Glomerular visceral epithelial cell (primary cell): Measurements from ENCODE around the gene DELE1.

Experiments used
- DNase-seq: peaks from one replicate; pipeline ENCODE4 v3.0.0-alpha.2; 2016; ENCODE audit errors: extremely low spot score

Gene DELE1

DNA sequence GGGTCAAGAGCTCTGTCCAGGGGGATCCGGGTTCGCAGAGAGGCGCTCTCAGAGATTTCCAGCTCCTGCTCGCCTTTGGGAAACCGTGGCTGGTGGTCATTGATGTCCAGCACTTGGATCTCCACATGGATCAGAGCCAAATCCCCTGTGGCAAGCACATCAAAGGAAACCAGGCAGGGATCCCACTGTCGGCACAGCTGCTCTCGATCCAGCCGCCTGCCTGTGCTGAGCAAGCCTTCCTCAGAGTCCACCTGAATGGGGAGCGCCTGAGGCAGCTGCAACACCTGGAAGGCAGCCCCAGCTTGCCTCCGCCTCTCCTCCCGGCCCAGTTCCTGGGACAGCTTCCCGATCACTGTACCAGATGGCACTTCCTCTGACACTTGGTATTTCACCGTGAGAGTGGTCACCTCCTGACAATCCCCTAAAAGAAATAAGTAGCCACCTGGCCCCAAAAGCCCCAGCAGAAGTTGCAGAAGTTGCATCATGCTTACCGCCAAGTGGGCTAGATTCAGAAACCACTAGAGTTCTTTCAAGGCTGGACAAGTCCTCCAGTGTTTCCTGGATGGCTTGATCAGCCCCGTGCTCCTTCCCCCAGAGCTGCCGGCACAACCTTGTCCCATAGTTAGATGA is 33.8 kb downstream of the DELE1 start:
- DNase-seq = no peak

DNA sequence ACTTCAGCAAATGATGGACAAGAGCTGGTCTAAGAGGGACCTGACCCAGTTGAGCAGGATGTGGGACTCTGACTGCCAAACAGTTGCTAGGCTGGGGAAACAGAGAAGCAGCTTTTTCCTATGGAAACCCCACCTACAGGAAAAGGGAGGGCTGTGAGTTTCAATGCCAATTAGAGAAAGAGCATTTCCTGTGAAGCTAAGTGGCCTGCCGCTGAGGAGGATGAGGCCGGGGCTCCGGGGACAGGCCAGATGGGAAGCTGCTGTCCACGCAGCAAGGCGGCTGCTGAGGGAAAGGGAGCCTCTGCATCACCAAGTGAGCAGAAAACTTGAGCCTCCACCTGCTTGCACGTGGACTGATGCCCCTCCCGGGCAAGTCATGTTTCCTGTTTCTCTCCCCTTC is 34.4 kb downstream of the DELE1 start, which contains the start of gene PCDH12:
TSS of gene PCDH12 (minus strand) at position 90 of the 400 bp plus-strand sequence. CDS start 351 bp downstream, outside the sequence.
- DNase-seq = no peak

DNA sequence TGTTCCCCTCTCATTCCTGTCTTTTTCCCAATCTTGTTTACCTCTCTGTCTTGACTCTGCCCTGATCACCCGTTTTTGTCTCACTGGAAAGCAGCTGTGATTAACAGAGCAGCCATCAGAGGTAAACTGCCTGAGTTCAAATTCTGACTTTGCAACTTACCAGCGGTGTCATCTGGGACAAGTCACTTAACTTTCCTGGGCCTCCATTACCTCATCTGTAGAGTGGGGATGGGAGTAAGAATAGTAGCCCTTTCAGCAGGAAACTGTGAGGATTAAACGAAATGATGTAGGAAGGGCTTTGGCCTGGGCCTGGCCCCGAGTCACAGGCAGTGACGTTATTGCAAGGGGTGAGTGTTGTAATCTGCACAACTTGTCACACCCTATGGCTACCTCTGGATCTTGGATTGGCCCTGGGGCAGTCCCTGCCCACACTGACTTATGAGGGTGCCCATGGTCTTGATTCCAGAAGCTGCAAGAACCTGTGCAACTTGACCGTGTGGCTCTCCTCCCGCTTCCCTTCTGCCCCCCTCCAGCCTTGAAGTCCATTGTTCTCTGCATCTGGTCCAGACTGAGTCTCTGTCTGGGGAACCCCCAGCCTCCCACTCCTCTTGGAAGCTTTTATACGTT is 35.0 kb downstream of the DELE1 start:
- DNase-seq = no peak

DNA sequence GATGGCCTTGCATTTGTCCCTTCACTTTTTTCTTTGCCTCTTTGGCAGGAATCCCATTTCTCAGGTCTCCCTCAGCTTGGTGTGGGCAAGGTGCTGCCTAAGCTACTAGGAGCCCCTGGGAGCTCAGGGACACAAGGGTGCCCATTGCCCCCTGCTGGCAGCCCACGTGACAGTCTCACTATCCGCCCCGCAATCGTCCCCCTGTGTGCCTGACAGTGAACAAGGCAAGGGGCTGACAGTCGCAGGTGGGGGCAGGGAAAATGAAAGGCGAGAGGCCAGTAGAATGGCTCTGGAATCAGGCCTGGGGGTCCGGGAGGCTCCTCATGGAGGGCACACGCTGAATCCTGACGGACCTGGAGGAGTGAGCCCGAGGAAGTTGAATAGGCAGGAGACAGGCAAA is 36.3 kb downstream of the DELE1 start:
- no peak for DNase-seq

DNA sequence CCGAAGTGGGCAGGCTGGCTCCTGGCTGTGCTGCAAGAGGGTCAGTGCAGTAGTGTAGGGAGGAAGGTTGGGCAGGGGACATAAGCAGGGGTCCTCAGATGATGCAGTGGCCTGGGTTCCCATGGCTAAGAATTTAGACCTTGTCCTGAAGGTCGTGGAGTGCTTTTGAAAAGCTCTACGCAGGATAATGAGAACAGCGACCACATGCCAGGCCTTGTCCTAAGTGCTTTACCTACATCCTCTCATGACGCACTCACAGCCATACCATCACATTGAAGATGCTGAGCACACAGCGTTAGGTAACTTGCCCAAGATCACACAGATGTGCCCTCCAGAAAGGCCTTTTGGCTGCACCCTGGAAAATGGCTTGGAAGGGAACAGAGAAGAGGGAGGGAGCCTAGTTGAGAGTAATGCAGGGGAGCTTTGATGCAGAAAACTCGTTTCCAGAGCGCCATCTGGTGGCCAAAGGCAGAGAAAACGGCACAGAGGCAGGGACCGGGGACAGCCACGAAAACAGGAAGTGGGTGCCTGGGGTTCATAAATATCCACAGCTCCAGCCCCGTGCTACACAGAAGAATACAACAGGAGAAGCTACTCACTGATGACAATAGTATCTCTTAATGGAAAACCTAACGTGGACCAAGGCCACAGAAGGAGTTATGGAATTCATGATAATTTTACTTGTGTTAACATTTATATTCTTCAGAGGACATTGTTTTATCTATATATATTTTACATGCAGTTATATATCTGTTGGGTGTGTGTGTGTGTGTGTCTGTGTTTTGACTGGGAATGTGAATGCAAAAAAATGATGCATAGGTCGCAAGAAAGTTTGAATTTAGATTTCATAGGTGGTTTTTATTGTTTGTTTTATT is 37.0 kb downstream of the DELE1 start:
- peak; percentile 90 for DNase-seq

DNA sequence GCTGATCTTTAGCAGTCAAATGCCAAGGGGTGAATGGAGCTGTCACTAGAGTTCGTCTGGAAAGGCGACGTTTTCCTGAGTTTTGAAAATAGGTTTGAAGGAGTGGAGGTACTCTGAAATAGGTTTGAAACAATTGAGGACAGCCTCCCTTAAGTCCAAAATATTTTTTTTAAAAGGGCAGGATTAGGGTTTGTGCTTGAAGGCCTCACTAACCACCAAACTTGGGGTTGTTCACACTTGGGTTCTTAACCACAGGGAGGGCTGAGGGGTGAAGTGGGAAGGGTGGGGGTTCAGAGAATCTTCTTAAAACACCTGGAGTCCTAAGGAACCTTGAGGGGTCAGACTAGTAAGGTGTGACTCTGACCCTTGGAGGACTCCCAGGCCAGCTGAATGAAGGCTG is 37.8 kb downstream of the DELE1 start:
- no peak for DNase-seq

DNA sequence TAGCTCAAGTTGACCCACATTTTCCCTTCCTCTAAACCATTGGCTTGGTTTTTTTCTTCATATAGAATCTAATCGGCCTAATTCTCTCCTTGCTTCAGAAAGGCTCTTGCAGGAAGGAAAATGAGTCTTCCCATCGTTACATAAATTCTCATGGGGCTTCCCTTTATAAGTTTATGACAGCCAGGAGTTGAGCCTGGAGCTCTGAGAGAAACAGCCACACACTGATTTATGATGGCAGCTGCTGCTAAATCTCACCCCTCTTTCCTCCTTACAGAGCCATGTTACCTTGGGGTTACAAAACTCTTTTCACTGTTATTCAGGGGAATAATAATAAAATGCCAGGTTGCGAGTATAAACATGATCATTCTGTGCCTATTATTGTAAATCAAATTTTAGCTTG is 40.0 kb downstream of the DELE1 start:
- DNase-seq = no peak

DNA sequence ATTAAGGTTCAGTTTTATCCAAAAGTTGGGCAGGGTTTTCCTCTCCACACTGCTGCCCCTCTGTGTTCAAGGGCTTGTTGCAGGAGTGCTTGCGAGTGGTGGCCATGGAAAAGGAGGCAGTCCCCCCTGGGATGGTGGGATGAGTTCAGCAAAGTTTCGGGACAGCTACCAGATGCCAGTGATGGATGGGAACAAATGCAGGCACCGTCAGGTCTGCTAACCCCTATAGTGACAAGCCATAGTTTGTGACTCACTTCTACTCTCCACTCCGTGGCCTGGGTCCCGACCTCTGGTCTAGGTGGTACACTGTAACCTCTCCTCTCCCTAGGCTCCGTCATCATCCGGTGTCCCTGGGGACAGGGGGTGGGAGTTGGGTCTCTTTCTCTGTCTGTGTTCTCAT is 41.4 kb downstream of the DELE1 start:
- no peak for DNase-seq

DNA sequence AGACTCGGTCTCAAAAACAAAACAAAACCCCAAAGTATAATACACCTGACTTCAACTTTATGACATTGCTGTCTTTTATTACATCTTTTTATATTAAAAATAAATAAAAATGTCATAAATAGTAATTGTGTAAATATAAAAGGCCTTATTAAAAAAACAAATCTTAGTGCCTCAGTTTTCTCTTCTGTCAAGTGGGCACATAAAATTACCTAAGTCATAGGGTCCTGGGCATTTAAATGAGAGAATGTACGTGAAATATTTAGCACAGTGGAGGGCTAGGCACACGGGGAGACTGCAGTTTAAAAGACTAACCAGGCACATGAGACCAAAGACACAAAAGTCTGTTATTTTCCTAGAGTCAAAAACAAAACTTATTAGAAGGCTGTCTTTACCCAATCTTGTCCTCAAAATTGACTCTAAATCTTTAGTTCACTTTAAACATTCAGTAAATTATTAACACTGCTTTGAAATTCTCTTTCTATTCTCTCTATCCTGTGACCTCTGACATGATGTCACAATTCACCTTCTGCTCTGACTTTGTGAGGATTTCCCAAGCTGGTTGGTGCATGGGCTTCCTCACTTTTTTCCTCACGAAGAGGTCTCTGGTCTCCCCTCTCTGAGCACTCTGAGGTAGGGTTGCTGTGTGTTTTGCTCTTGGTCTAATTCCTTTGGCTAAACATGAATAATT is 42.7 kb downstream of the DELE1 start:
- DNase-seq = no peak

DNA sequence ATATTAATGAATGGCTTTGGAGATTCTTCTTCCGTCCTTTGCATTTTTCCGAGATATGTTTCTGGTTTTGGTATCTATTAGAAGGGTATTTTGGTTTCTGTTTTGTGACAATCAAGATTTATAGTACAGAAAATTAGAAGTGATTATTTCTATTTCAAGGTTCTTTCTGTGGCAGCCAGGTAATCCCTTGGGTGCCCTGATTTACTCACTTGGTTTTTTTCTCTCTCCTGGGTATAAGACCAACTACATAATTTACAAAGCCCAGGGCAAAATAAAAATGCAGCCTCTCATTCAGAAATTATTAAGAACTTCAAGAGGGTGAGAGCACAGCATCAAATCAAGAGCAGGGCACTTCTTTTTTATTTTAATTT is 43.3 kb downstream of the DELE1 start:
- DNase-seq = no peak

DNA sequence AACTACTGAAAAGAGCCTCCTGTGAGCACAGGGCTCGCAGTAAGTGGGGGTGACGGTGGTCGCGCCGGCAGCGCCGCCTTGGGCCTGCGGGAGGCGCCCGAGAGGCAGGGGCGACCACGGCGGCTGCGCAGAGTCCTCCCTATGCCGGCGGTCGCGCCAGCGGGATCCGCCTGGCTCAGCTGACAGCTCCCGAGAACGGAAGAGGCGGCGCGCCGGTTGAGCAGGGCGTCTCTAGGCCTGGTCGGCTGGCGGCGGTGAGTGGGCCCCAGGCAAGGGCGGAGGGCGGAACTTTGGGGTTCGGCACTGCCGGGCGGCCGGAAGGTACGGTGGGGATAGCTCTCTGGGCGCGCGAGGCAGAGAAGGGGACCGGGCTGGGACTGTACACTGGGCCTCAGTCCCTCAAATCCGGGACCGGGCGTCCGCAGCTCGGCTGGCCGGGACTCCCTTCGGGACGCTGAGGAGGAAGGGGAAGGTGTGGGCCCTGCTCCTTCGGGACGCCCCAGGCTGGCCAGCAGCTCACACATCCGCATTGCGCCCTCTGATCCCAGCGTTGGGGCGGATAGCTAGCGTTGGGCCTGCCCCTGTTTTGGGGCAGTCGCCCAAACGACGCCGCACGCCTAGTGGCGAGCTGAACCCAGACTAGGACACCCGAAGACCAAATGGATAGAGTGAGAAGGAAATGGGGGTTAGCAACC is 45.4 kb downstream of the DELE1 start, which contains the start of gene RNF14:
TSS of gene RNF14 (plus strand) at position 192 of the 695 bp plus-strand sequence. CDS start 4,484 bp downstream, outside the sequence.
- peak; percentile 96 for DNase-seq

DNA sequence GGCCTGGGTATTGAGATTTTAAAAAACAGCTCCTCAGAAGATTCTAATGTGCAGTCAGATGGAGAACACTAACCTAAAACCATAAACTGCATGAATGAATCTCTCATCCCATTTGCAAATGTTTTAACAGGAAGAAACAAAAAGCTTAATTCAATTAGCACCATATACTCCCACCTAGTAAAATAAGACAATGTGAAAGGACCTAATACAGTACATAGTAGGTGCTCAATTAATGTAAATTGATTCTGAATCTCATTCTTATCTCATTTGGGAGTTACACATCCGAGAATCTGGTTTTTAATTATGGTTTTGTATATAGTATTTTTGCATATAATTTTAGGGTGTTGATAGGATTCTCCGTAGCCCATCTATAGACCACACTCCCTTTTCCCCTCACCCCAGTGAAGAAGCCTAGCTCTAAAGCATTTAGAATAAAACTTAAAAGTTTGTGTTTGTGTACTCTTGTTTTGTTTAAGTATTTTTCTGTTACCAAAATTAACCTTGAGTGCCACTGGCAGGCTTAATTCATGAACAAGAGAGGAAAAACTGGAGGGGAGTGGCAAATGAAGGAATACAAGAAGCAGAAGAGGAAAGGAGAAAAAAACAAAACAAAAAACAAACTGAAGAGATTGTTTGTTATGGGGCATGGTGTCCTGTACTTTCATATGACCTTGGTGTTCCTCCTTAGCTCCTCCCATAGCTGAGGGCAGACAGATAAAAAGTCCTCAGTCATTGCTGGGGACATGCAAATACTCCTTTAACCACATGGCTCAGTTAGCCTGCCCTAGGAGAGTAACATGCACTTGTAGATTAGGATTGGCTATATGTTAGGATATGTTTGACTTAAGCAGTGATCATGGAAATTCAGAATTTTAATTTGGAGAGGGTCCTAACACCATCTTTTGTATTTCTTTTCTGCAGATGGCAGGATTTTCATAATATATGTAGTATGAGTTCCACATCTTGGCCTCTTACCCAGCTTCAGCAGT is 46.4 kb downstream of the DELE1 start:
- DNase-seq = no peak

DNA sequence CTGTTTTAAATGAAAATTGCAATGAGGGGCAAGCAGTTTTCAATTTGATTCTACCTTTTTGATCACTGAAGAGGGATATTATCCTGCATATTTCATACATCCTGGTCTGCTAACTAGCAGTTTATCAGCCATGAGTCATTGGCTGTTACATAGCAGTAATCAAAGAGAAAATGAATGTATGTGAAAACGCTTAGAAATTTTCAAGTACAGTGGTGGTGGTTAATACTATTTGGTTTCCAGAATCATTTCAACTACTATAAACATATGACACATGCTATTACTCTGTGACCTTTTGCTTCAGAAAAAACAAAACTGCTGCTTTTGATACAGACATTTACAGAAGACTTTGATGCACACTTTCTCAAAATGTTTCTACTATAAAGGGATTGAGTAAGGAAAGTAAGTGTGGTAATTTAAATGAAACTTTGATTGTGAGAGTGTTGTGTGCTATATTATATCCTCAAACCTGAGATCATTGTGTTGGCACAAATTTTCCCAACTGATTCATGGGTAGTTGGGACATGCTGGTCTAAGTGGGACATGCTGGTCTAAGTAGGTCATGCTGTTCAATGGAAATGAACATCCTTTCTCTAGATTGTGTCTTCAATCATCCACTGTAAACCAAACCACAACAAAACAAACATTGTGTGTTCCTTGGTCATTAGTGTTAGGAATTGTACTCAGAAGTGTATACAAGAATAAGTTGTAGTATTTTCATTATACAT is 50.4 kb downstream of the DELE1 start:
- DNase-seq = peak; percentile 17

DNA sequence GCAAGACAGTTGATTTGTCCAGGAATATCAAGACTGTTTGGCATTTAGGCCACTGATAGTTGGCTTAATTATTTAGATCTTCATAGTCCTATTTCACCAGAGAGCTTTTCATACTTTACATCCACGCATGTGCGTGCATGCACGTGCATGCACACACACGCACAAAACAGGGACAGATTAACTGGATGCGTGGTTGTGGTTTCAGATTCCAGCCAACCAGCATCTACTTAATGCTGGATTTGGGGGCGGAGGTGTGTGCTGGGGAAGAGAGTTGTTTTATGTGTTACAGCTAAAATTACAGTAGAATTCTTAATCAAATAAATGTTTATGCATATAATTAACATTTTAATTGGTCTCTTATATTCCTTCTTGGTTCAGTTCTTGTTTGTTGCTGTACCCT is 52.5 kb downstream of the DELE1 start:
- no peak for DNase-seq

DNA sequence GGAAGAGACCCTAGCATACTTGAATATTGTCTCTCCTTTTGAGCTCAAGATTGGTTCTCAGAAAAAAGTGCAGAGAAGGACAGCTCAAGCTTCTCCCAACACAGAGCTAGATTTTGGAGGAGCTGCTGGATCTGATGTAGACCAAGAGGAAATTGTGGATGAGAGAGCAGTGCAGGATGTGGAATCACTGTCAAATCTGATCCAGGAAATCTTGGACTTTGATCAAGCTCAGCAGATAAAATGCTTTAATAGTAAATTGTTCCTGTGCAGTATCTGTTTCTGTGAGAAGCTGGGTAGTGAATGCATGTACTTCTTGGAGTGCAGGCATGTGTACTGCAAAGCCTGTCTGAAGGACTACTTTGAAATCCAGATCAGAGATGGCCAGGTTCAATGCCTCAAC is 54.7 kb downstream of the DELE1 start:
- DNase-seq = no peak

DNA sequence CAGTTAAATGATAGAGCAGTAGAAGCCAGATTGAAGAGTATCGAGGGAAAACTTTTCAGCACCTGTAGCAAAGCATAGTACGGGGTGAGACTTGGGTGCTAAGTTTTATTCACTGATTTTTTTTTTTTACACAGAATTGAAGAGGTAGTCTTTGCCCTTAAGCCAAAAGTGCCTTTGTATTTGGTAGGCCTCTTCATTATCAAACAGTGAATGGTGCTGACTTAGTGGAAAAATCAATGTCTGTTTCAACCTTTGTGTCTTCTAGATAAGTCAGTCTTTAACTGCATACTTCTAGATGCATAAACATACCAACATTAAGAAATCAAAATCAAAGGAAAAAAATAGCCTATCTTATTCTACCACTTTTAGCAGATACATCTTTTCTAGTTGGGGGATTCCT is 59.0 kb downstream of the DELE1 start:
- DNase-seq = no peak

DNA sequence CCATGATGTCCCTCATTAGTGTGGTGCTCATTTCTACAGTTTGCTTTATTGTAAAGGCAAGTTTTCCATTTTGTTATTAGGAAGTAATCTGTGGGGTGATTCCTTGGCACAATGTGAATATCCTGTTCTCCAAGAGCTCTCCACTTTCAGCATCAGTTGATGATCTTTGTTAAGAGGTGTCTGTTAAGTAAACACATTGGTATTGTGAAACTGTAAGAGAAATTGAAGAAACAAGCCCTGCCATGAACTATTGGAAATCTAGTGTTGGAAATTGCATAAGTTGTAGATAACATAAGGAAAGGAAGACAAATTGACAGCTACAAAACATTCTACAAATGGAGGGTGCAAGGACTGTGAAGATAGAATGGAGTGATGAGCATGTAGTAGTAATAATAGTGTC is 62.4 kb downstream of the DELE1 start:
- no peak for DNase-seq

DNA sequence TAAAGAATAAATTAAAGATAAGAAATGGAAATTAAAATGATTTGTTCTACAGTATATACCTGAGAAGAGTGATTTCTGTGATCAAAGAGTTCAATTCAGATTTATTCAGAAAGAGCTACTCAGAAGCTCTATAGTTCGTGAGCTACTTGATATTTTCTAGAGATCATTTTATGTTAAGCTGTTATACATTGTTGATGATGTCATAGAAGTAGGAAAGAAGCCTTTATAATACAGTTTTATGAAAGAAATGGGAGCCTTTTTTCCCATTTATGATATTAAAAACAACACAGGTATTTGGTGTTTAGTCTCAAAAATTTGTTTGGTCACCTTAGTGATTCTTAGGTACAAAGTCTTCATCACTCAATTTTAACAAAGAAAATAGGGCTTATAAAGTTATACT is 66.0 kb downstream of the DELE1 start:
- DNase-seq = no peak
